GM19324 (cell line): ENCODE measurements around the gene DCC.

Experiments used
- ATAC-seq: cut with Tn5 transposase; IDR thresholded peaks from one replicate; pipeline ENCODE4 v1.9.1; 2021; ENCODE audit warnings: mild to moderate bottlenecking, moderate library complexity; ENCODE audit not compliant: unreplicated experiment, low FRiP score

DCC gene

DNA sequence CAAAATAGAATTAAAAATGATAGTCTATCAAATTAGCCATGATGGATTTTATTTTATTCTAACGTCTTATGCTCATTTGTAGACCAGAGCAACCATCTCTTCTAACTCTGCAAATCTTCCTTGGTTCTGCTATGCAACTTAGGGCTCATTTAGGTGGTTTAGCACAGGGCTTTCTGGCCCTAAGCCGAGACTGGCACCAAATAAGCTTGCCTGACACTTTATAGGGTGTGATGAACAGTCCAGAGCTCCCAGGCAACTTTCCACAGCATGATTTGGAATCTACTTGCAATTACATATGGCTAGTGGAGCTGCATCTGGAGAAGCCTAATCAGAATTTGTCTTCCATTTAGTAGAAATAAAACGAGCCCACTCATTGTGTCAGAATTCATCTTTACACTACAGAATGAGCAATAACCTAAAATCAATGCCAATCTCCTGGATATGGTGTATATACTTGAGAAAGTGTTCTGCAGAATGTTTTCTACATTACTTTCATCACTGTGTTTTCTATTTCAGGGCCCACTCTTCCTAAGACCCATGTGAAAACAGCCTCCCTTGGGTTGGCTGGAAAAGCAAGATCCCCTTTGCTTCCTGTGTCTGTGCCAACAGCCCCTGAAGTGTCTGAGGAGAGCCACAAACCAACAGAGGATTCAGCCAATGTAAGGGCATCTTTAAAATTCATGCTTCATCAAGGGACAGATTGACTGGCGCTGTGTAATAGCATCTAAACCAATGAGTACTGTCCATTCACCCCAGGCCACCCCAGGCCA, 1186.3 kb downstream of the DCC start:
- no peak for ATAC-seq

DNA sequence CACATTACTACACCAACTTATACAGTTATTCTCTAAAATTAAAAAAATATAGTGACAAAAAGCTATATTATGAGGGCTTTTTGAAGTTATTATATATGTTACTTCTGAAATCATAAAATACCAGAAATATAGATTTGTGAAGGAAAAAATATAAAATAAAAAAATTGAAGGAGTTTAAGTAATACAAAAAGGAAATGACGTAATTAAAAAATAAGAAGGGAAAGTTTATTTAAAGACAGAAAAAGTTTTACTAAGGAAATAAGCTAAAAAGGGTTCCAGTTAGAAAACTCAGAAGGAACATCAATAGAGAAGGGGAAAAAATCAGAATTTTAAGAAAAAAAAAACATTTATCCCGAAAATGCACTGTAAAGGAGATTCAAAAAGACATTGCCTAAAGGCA, 1187.4 kb downstream of the DCC start:
- ATAC-seq: no peak

DNA sequence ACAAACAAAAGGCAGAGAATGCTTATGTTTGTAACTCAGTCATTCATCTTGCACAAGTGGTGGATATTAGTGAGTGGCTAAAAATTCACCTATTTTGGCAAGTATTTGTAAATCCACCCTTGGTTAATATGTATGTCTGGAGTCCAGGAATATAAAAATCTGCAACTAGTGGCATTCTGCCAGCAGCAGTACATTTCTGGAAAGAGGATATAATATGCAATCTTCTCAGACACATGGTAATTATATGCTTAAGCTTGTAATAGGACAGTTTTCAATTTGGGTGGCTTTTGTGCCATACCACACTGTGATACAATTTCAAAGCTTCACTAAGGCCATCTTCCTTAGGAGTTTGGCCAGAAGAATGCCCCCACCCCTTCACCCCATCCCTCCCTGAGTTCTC, 1191.2 kb downstream of the DCC start:
- no peak for ATAC-seq

DNA sequence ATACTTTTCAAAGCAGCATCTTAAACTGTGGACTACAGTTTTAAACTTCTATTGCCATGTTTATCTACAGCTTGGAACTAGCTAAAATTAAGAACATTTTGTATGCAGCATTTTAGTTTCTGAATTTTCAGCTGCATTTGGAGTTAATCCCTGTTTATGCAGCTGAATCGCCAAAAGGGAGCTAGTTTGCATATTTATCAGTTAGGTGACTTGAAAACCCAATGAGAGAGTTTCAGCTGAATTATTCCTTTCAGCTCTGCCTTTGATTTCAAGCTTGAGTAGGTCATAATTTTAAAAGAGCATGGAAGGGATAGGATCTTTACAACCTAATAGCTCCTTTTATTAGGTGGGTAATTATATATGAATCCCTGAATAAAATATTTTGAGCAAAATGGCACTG, 1191.9 kb downstream of the DCC start:
- ATAC-seq: no peak

DNA sequence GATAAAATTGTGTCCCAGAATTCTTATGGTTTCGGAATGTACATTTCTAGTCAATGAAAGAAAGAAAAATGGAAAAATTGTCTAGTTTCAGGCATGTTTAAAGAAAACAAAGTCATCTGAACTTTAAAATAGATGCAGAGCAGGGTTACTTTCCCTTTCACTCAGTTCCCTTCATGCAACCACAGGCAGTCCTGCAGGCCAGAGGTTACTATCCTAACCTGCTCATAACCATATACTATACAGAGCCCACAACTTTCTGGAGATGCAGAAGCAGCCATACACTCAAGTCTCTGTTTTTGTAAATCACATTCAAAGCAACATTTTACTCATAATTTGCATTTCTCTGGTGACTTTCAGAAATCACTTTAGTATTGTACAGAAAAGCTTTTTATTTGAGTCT, 1194.2 kb downstream of the DCC start:
- ATAC-seq: no peak

DNA sequence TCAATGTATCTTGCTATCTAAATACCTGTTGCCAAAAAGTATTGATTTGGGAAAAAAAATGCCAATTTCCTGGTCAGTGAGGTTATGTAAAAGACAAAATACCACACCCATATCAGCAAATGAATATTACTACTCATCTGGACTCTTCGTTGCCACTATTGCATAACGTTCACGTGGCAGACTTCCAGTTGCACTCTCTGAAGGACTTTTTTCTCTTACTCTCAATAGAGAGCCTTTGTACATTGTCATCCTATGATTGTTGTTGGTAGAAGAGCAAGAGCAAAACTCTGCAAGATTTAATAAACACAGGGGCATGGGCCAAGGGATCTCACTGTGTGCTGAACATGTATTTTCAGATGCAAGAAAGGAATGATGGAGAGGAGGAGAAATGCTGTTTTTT, 1194.7 kb downstream of the DCC start:
- ATAC-seq: no peak

DNA sequence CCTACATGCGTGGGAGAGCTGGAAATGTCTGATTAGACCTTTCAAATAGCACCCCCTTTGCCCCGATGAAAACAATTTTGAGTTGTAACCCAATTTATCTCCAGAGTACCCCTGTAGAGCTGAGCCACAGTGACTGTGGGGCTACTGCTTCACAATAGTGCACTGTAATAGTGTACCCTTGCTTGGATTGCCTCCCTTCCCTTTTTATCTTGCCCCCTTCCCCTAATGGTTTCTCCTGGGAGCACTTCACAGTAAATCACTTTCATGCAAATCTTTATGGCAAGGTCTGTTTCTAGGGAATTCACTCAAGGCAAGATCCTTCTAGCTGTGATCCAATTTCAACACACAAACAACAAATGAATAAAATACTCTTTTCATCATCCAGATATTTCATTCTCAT, 1196.9 kb downstream of the DCC start:
- no peak for ATAC-seq

DNA sequence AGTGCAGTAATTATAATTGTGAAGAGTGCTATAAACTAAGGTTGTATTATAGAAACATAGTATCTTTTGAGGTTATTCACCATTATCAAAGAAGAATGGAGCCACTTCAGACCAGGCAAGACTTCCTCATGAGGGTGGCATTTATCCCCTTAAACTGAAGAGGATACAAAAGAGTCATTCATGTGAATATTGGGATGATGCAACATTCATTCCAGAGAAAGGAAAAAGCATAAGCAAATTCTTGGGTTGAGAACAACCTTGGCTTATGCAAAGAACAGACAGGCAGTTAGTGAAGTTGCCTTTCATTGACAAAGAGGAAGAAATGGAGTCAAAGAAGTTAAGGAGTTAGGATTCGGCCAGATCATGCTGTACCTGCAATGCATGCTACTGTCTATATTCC, 1201.9 kb downstream of the DCC start:
- no peak for ATAC-seq

DNA sequence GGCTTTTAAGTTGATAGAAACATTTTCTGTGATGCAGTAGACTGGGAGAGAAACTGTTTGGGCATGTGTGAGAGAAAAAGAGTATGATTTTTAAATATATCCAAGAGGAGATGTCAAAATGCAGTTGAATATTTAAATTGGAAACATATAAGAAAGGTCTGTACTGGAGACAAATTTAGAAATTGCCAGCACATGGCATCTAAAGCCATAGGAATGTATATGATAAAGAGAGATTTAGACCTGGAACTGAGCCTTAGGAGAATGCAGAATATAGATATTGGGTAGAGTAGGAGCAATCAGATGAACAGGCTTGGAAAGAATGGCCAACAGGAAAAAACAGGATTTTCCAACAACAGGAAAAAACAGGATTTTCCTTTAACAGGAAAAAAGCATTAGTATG, 1203.7 kb downstream of the DCC start:
- no peak for ATAC-seq

DNA sequence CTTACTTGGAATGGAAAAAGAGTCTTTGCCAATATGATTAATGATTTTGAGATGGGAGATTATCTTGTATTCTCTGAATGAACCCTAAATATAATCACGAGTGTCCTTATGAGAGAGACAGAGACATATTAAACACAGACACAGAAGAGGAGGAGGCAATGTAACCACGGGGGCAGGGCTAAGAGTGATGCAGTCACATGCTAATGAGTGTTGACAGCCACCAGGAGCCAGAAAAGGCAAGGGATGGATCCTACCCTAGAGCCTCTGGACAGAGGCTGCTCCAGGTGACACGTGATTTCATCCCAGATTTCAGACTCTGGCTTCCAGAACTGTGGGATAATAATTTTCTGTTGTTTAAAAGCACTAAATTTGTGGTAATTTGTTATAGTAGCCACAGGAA, 1204.9 kb downstream of the DCC start:
- ATAC-seq: no peak

DNA sequence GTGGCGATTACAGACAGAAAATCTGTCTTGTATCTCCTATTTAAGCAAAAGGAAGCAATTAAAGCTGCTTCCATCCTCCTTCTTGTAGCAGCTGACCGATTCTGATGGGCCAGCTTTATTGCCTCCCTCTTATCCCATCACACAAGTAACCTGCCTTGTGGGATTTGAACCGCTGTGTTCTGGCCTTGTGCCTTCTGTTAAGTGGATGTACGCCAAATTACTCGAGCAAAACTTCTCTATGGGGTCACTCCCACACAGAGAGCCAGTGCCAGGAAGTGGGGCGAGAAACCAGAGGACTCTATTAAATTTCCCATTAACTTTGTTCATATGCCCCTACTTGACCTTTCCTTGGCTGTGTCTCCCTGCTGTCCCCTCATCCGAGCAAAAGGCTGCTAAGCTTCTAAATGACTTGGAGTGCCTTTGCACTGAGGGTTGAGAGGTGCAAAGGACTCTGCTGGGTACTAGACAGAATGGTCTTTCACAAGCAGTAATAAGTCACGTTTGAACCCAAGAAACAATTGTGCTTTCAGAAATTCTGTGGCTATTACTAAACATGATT, 1212.0 kb downstream of the DCC start:
- ATAC-seq: no peak

DNA sequence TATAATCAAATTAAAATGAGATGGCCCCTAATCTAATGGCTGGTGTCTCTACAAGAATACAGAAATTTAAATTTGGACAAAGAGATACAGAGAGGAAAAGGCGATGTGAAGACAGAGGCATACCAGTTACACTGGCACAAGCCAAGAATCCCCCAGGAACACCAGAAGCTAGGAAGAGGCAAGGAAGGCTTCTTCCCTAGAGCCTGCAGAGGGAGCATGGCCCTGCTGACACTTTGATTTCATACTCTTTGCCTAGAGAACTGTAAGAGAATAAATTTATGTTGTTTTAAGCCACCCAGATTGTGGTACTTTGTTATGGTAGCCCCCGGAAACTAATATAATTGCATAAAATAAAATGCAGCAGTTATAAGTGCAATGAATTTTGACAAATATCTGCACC, 1213.0 kb downstream of the DCC start:
- no peak for ATAC-seq

DNA sequence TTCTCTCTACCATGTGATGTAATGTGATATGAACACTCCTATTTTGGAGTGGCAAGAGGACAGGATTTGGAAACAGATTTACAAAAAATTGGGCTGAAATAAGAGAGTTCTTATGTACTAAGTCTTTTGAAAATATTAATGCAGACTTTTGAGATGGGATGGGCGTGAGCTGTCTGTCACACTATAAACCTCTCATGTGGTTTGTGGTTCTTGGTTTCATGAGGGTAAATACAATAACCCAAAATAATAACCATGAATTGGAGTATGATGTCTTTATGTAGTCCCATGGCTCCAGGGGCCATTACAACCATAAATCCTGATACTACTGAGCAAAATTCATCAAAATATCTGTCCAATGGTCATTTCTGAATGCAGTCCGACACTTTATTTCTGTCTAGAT, 1216.5 kb downstream of the DCC start:
- ATAC-seq: no peak

DNA sequence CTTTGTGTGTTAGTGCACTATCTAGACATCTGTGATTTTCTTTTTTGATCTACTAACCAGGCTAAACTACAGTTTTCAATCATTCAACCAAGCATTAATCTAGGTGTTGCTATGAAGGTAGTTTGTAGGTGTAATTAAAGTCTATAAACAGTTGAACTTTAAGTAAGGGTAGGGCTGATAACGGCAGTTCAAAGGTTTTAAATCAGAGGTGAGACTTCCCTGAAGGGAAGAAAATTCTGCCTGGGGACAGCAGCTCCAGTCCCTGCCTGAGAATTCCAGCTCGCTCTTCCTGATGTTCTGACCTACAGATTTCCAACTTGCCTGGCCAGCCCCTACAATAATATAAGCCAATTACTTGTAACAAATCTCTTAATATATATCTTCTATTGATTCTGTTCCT, 1220.5 kb downstream of the DCC start:
- no peak for ATAC-seq

DNA sequence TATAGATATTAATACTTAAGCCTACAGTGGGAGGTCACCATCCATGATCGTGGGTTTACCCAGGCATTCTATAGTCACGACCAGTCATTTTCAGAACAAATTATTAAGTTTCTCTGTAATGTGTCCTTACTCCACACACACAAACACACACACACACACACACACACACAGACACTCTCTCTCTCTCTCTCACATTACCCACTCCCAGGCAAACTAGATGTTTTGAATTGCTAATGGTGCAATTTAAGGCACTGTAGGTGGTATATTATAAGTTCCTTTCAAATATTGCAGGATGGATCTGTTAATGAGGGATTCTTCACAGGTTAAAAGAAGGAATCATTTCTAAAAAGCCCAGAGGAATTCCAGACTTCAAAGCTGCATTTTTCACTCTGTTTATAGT, 1226.6 kb downstream of the DCC start:
- ATAC-seq: no peak

DNA sequence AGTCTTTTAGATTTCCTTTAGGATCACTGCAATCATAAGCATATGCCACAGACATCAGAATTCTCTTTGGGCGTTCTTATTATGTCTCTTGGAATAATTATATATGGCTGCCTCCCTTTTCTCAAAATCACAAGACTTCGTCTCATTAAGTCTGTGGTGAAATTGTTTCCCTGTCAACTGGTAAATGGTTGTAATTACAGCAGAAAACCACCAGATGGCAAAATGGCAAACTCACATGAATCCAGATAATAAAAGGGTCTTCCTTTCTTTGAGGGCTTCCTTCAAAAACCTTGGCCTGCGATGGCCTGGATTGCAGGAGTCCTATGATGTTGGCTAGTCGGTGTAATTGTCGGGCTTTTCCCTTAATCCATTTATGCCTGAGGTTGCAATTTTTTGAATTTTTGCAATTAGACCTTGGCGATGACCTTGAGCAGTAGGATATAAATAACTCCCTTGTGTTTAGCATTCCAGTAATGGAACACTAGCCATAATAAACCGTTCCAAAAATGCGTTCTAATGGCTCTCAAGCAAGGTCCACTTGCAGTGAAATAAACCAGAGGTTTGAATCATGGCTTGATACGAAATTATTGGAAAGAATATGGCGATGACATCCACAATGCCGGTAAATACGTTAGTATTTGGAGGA, 1228.1 kb downstream of the DCC start:
- ATAC-seq: no peak
